C4-2B (cell line): ENCODE data around the gene MXRA8.
"Not testable (repeated sequence)": the region's sequence is repeated elsewhere in the genome, so short reads cannot be mapped to it uniquely, and the experiment has no call there.

ENCODE experiments used
- H3K27ac ChIP-seq: fragments of 450-650 bp; 2 replicates; pipeline ENCODE4 v1.5.1; 2017
- CTCF ChIP-seq: fragments of 450-650 bp; conservative IDR thresholded peaks from 2 replicates; pipeline ENCODE4 v1.5.1; 2017; ENCODE audit warnings: mild to moderate bottlenecking
- ZFX ChIP-seq: fragments of 450-650 bp; IDR thresholded peaks from 2 replicates; pipeline ENCODE4 v1.6.1; 2017

The MXRA8 gene

GRCh38 chr1:1371364-1371745 lies 13.0 kb upstream of the MXRA8 start:
- TF ChIP-seq ZFX (no peak), CTCF (no peak)
- no peak overlapping the region for H3K27ac ChIP-seq

GRCh38 chr1:1370771-1371300 lies 12.5 kb upstream of the MXRA8 start:
- no peak for TF ChIP-seq CTCF
- no peak for TF ChIP-seq ZFX
- H3K27ac ChIP-seq, result no peak overlapping the region

- H3K27ac ChIP-seq, result not testable (repeated sequence)
Observed at GRCh38 chr1:1370094-1370493, 11.7 kb upstream of the MXRA8 start.

GRCh38 chr1:1367315-1367714 lies 9.0 kb upstream of the MXRA8 start:
- TF ChIP-seq CTCF, result no peak
- TF ChIP-seq ZFX, result no peak
- H3K27ac ChIP-seq, result no peak overlapping the region

GRCh38 chr1:1366699-1367066 lies 8.3 kb upstream of the MXRA8 start:
- TF ChIP-seq CTCF (no peak), ZFX (no peak)
- no peak overlapping the region for H3K27ac ChIP-seq

GRCh38 chr1:1365875-1366698 lies 7.7 kb upstream of the MXRA8 start:
- H3K27ac ChIP-seq, result no peak overlapping the region
- TF ChIP-seq CTCF (no peak), ZFX (no peak)

- TF ChIP-seq ZFX (no peak), CTCF (no peak)
- H3K27ac ChIP-seq, result no peak overlapping the region
Observed at GRCh38 chr1:1364266-1364665, 5.9 kb upstream of the MXRA8 start.

- no peak overlapping the region for H3K27ac ChIP-seq
- TF ChIP-seq CTCF (no peak), ZFX (no peak)
Observed at GRCh38 chr1:1361982-1362423, 3.6 kb upstream of the MXRA8 start.
